GM12872 (cell line): ENCODE data around the gene CBX8.
A peak's percentile ranks its signal among the peaks of the same experiment; 100 is the strongest.

Experiments
- TF ChIP-seq, protein P1 (sequence below): IDR thresholded peaks from 3 replicates; pipeline ENCODE4 v1.5.1; 2011; ENCODE audit warnings: low read depth, mild to moderate bottlenecking, low read length, moderate library complexity; ENCODE audit not compliant: insufficient read depth

CBX8 gene

DNA sequence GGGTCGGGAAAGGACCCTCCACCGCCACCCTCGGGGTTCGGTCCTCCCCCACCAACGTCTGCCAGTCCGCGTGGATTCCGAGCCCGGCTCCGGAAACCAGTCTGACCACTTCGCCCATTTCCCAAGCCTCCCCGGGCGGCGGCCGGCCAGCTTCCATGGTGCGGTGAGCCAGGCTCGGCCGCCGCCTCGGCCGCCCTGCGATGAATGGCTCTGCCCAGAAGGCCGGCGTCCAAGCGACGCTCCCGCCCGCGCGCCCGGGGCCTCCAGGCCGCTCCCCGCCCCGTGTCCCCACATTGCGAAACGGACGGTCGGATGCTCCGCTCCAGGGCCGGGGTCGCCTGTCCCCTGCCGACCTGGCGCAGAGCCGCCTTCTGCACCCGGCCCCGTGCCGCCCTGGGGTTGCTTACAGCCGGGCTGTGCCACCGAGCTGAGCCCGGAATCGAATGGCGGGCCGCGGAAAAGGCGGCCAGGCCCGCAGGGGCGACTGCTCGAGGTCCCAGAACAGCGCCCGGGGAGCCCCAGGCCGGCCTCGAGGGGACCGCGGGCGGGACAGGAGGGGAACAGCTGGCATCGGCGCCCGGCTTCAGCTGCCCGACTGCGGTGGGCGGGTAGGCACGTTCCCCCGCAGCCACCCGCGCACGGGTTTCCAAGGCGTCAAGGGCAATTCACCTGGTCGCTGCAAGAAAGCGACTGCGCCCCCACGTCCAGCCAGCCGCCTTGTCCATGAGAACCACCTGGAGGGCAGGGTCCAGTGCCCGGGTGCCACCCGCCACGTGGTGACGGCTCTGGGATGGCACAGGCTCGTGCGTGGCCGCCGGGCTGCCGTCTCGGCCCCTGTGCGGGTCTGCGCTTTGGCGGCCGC is 18.3 kb upstream of the CBX8 start:
- TF ChIP-seq, protein P1, sequence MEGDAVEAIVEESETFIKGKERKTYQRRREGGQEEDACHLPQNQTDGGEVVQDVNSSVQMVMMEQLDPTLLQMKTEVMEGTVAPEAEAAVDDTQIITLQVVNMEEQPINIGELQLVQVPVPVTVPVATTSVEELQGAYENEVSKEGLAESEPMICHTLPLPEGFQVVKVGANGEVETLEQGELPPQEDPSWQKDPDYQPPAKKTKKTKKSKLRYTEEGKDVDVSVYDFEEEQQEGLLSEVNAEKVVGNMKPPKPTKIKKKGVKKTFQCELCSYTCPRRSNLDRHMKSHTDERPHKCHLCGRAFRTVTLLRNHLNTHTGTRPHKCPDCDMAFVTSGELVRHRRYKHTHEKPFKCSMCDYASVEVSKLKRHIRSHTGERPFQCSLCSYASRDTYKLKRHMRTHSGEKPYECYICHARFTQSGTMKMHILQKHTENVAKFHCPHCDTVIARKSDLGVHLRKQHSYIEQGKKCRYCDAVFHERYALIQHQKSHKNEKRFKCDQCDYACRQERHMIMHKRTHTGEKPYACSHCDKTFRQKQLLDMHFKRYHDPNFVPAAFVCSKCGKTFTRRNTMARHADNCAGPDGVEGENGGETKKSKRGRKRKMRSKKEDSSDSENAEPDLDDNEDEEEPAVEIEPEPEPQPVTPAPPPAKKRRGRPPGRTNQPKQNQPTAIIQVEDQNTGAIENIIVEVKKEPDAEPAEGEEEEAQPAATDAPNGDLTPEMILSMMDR, result no peak

DNA sequence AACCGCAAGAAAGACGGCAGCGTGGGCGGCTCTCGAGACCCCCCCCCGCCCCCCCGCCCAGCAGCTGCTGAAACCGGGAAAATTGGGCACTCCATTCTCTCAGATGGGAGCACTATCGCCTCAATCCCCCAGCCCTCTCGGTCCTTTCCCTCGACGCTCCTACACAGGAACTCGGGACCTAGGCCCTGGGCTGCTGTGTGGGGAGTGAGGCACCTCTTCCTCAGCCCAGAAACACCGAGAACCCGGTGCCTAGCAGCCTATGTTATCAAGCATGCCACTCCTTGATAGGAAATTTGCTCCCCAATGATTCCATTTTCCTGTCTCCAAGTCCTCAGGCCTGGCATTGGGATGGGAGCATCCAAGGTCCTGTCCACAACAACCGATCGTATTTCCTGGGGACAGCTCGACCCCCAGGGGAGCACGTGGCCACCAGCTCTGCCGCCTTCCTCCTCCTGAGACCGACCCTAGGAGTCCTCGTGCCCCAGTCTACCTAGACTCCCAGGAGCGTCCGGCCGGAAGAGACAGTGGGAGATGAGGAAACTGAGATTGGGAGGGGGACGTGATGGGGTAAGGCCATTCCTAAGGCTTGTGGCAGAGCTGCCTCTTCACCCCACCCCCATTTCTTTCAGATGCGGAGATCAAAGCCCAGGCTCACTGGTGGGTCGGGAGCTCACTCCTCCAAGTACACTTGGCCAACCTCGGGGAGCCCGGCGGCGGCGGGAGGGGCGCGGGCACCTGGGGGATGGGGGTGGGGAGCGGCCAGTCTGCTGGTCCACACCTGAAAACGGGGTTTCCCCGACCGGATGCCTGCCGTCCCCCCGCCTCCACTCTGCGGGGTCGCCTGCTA is 17.5 kb upstream of the CBX8 start:
- TF ChIP-seq, protein P1, result no peak

DNA sequence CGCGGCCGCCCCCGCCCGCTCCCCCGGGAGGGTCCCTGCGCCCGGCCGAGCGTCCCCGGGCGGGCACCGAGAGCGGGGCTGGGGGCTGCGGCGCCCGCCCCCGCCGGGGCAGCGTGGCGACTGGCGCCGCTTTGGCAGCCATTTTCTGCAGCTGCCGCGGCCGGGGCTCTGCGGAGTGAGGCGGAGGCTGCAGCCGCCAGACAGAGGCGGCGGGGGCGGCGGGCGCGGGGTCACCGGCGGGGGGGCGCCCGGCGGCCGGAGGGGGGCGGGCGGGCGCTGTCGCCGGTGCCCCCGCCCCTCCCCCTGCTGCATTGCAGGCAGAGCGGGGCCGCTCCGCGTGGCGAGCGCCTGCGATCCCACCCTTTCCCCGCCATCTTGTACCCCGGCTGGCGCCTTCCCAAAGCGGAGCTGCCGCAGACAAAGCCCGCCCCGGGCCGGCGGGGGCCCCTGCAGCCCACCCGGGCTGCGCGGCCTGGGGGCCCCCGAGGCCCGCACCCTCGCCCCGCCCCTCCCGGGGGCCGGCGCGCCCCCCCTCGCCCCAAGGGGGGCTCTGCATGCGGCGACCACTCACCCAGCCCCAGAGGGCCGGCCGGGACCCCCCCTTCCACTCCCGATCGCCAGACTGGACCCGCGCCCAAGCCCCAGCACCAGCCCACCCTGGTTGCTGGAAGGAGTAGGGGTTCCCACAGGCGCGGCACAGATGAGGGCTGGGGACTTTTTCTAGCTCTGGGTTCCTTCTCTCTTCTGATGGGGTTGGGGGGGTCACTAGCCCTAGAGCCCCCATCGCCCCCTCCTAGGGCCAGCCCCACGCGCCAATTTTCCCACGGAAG is 16.6 kb upstream of the CBX8 start:
- TF ChIP-seq, protein P1, result no peak

DNA sequence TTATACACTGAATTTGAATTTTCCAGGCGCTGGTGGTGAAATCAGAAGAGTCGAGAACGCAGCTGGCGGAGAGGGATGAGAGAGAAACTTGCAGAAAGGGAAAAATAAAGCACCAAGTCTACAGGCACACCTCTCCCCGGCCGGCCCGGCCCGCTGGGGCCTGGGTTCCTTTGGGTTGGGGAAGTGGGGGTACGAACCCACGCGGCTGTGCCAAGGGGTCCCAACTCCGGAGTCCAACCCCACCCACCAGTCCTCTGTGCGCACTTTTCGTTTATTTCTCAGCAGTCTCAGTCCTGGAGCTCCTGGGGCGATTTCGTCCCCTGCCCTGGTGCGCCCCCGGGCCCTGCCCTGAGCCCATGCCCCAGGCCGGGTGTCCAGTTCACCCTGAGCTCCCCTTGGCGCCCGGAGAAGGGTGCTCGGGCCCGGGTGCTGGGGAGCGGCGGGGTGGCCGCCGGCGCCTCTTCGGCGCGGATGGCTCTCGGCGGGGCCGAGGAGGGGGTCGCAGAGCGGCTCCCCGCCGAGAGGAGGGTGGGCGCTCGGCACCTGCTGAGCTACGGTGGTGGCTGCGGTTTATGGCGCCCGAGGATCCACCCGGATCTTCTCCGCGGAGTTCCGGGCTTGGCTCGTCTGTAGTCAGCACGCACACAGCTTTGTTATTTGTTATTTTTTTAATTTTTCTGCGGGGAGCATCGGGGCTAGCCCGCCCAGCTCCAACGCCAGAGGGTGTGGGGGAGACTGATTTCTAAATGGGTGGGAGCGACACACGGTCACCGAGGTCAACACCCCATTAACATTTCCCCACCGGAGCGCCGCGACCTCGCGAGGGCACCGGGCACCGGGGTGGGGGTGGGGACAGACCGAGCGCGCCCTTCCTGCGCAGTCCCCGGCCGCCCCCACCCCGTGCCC is 15.7 kb upstream of the CBX8 start:
- TF ChIP-seq, protein P1, result no peak

DNA sequence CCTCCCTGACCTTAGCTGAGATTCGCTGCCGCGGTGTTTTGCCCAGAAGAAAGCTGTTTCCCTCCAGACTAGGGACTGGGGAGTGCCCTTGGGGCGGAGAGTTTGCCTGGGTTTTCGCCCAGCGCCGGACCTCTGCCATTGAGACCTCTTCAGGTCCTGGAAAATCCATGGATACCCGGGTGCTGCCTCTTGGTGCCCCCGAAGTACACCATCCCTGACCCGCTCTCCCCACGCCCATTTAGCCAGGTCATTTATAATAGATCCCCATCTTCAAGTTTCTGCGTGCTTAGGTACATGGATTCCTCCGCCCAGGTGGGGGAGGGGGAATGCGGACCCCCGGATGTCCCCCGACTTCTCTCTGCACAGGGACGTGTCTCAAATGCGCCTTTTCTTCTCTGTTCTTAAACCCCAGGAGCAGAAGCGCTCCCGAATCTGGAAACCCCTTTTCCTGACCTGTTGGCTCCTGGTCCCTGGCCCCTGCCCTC is 15.0 kb upstream of the CBX8 start:
- TF ChIP-seq, protein P1, result no peak

DNA sequence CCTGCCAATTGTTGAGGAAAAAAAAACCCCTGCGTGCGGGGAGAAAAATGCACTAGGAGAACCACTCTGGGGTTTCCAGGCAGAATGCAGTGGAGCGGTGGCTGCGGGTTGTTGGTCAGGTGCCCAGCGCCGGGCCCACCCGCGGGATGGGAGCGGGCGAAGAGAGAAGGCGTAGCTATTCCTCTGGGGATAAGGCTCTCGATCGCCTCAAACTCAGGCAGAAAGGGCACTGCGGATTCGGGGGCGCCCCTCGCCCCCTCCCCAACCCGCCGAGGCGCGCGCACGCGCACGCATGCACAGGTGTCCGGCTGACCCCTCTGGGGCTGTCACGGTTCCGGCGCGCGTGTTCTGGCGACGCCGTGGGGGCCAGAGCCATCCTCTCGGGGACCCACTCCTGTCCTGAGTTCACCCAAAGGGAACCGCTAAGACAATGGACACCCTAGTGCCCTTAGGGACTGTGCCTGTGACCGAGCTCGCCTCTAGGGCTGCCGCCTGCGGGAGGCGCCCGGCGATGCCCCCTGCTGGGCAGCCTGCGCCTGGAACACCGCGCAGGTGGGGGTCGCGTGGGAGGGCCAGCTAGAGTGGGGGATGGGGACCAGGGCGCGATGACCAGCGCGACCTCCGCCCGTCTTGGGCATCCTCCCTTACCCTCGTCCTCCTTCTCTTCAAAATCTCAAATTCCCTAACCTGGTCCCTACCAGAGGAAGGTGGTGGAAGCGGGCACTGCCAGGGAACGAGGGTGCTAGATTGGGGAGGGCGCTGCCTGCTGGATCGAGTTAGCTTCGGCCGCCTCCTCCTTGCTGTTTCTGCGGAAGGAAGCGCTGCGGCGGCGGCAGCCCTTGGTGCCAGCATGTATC is 14.4 kb upstream of the CBX8 start:
- TF ChIP-seq, protein P1, result peak; percentile 78
